PC-3 (cell line): ENCODE results near the gene ELP5.

Experiments used
- EZH2 ChIP-seq: fragments of 300-600 bp; sonication (generic); IDR thresholded peaks from one replicate; pipeline ENCODE4 v1.6.1; 2017; ENCODE audit warnings: antibody characterized with exemption, mild to moderate bottlenecking, low read length; ENCODE audit not compliant: unreplicated experiment
- EZH2phosphoT487 ChIP-seq: fragments of 300-600 bp; sonication (generic); IDR thresholded peaks from 2 replicates; pipeline ENCODE4 v1.6.1; 2018; ENCODE audit warnings: mild to moderate bottlenecking, antibody characterized with exemption, low read length, borderline replicate concordance
- TF ChIP-seq, protein P1 (sequence below): fragments of 300-600 bp; sonication (generic); conservative IDR thresholded peaks from 2 replicates; pipeline ENCODE4 v1.5.1; 2017; ENCODE audit warnings: antibody characterized with exemption, low read depth, mild to moderate bottlenecking, low read length

DNA sequence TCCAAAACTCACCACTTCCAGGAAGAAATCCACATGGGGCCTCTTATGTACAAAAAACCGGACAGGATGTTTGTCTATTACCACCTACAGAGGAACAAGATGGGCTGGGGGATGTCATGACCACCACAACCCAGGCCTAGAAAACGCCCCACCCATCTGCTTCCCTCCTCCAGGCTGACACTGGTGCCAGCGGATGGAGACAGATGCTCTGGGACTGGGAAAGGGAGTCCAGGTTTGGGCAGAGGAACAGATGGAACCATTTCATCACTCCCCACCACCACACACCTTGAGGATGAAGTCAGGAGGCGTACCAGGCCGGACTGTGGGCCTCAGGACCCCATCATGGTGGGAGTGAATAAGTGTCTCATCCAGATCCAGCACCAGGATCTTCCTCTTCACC is 5.2 kb upstream of the ELP5 start:
- TF ChIP-seq, protein P1, sequence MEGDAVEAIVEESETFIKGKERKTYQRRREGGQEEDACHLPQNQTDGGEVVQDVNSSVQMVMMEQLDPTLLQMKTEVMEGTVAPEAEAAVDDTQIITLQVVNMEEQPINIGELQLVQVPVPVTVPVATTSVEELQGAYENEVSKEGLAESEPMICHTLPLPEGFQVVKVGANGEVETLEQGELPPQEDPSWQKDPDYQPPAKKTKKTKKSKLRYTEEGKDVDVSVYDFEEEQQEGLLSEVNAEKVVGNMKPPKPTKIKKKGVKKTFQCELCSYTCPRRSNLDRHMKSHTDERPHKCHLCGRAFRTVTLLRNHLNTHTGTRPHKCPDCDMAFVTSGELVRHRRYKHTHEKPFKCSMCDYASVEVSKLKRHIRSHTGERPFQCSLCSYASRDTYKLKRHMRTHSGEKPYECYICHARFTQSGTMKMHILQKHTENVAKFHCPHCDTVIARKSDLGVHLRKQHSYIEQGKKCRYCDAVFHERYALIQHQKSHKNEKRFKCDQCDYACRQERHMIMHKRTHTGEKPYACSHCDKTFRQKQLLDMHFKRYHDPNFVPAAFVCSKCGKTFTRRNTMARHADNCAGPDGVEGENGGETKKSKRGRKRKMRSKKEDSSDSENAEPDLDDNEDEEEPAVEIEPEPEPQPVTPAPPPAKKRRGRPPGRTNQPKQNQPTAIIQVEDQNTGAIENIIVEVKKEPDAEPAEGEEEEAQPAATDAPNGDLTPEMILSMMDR: no peak
- TF ChIP-seq EZH2 (no peak), EZH2phosphoT487 (no peak)
